ENCODE results near the gene TFDP2.
"Not testable (repeated sequence)": the region's sequence is repeated elsewhere in the genome, so short reads cannot be mapped to it uniquely, and the experiment has no call there.

Gene TFDP2

DNA sequence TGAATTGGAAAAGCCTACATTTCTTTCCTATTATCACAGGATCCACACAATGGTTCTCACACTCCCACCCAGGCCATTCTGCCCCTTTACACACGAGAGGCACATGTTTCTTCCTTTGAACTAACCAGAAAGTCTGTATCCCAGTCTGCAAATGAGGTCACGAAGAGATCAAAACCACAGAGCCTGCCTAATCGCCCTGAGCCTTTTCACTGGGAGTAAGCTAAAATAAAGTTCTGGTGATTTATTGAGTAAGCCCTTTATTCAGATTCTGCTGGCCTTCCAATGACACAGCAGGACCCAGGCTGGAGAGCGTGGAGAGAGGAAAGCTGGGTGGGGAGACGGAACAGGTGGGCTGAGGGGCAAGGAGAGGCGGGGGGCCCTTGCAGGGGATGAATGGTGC, 194.2 kb downstream of the TFDP2 start:
- no peak for DNase-seq

- DNase-seq: no peak
These were observed 196.7 kb downstream of the TFDP2 start for GRCh38 chr3:141952611-141953010.

- no peak for DNase-seq
These were observed 198.5 kb downstream of the TFDP2 start for GRCh38 chr3:141950572-141951493.

DNA sequence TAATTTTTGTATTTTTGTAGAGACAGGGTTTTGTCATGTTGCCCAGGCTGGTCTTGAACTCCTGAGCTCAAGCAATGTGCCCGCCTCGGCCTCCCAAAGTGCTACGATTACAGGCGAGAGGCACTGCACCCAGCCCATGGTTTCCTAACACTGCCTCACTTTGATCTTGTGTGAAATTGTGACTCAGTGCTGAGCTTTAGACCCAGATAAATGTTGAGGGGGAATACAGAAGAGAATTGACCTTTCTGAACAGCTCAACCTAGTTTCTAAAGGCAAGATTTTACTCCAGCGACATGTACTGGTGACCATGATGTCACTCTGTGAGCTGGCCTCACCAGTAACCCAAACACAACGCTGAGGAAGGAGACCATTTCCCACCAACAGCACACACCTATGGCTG, 199.4 kb downstream of the TFDP2 start:
- DNase-seq: no peak

GRCh38 chr3:141949399-141949798, 199.9 kb downstream of the TFDP2 start:
- DNase-seq: no peak

DNA sequence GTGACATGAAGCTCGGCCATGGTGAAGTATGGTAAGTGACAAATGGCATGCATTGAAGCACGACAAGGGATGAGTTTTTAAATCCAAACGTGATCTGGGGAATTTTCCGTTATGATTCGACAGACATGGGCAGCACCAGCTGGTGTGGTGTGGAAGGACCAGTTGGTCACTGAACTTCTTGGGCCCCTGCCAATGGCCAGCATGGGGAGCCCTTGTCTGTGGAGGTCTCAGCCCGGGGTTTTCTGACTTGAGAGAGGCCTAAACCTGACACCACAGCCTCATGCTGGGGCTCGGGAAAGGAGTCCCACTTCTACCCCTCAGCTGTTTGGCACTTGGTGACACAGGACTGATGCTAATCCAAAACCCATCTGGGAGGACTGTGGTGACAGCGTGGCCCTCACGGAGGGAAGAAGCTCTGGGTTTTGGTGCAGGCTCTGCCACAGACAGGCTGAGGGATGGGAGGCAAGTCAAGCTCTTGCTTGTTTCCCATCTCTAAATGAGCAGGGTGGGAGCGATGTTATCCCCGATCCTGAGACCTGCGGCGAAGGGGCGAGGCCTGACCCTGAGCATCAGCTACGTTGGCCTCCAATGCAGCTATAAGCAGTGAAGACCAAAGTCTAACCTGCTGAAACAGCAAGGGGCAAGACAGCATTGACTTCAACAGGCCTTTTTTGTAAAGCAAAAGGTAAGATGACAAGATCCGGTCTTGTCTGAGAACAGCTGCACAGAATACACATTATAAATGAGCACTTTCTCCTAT, 203.4 kb downstream of the TFDP2 start:
- DNase-seq: no peak

DNA sequence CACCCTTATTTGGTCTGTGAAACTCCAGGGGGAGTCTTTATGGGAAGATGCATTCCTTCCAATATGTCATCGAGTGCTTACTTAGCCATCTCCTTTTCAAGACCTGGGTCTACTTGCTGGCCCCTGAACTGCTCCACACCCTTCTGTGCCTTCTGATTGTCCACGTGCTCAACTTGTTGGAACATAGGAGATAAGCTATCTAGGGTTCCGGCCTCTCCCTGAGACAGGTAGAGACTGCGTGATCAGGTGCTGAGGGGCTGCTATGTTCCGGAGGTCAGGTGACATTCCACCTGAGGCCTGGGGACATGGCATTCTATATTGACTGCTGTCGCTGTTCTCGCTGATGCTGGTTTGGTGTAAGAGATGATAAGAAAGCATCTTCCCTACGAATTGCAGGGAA, 207.3 kb downstream of the TFDP2 start:
- no peak for DNase-seq

- no peak for DNase-seq
These were observed 208.3 kb downstream of the TFDP2 start for GRCh38 chr3:141941093-141941492.

DNA sequence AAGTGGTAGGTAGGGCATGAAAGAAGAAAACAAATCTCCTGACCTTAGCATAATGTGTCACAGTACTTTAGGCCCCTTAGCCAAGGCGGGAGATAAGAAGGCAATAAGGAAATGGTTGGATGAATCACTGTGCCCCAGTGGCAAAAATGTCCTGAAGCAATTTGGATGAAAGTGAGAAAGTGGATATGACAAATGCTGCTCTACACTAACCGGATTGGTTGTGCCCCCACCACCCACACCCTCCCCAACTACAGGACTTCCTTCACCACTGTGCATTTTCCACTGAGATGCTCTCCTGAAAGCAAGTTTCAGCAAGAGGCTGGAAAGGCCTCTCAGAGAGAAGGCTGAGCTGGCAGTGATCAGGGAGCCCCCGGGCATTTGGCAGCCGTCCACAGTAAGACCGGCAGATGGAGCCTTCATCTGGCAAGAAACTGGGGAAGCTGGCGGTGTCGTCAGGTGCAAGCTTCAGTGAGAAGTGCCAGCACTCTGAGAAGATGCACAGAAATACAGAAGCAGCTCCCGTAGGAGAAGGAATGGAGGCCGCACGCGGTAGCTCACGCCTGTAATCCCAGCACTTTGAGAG, 209.1 kb downstream of the TFDP2 start:
- no peak for DNase-seq

DNA sequence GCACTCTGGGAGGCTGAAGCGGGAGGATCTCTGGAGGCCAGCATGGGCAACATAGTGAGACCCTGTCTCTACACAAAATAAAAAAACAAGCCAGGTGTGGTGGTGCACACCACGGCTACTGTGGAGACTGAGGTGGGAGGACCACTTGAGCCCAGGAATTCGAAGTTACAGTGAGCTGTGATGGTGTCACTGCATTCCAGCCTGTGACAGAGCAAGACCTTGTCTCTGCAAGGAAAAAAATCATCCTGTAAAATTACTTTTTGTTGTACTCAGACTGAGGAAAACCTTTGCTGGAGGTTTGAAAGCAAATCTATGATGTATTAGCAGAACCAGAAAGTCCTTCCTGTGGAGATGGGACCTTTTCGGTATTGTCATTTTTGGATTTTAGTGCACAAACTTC, 209.6 kb downstream of the TFDP2 start:
- DNase-seq: no peak

- DNase-seq: no peak
These were observed 211.3 kb downstream of the TFDP2 start for GRCh38 chr3:141938011-141938500.

DNA sequence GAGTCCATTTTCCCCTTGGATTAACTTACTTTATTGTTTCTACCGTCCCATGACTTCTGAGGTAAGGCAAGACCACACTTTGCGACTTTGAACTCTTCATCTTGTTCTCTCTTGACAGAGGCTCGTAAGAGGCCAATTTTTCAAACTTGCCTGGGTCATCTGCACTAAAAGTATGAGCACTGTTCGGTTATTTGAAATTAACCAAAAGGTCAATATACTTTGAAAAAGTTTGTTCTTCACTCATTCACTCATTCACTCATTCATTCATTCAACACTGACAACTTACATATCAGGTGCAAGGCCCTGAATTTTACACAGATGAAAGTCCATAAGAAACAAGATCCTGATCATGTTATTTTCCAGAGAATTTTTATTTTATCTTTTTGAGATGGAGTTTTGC, 215.0 kb downstream of the TFDP2 start:
- DNase-seq: no peak

DNA sequence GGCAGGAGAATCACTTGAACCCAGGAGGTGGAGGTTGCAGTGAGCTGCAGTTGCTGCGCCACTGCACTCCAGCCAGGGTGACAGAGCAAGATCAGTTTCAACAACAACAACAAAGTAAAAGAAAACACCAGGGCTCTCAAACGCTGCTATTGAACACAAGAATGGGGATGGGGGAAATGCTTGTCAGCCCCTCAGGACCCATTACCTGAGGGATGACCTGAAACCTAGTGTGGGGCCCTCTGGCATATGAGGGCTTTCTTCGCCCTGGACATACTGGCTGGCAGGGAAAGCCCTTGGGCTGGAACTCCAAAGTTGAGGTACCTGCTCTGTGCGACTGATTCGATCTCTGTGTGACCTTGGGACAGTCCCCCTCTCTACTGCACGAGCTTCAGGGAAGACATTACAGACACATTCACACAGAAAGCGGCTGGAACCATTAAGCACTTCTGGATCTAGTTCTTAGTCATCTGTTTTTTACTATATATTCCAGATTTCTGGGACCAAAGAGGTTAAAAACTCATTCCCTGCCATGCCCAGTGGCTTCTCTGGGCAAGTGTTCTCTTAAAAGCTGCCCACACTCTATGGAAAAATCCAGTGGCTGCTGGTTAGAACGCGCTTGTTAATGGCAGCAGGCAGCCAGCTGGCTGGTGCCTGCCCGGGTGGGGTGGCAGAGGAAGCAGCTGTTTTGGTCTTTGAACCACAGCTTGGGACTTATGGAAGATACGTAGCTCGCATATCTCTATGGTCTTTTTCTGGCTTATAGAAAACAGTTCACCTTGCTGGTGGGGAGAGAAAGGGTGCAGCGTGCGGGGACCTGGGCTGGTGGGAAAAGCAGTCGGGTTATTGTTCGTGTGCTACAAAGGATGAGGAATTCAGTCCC, 215.7 kb downstream of the TFDP2 start:
- no peak for DNase-seq

GRCh38 chr3:141930801-141931200, 218.5 kb downstream of the TFDP2 start:
- no peak for DNase-seq

- DNase-seq: no peak
These were observed 219.9 kb downstream of the TFDP2 start for GRCh38 chr3:141929341-141929995.

DNA sequence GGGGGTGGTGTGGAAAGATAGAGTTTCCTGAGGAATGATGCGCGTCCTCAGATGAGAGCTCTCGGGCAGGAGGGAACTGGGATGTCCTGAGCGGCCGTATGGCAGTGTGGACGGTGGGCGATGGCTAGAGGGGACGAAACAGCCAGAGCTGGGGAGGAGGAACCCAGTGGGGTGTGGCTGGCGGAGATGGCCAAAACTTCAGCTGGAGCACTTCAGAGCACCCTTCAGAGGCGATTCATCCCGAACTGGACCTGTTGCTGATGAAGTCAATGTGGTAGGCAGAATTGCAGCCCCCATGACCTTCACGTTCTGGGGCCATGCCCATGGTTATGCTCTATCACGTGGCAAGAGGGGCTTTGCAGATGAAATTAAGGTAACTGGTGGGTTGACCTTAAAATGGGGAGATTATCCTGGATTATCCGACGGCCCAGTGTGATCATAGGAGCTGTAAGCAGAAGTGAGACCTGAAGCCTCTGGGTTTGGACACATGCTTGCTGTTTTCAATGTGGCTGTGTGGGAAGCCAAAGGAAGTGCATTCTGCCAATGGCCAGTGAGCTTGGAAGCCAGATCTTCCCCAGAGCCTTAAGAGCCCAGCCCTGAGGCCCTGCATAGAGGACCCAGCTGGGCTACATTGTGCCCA, 220.6 kb downstream of the TFDP2 start:
- DNase-seq: no peak

DNA sequence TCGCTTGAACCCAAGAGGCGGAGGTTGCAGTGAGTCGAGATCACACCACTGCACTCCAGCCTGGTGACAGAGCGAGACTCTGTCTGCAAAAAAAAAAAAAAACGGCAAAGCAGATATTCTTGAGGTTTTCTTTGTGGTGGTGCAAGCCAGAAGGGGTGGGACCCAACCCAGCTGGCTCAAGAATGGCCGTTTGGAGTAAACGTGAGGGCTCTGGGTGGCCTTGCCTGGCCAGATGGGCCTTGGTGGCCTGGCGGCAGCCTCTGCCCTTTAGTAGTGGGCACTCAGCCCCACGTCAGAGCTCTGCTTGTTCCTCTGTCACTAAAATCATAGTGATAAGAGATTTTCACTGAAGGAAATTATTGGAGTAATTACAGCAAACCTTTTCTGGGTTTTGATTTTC, 222.4 kb downstream of the TFDP2 start:
- DNase-seq: no peak

- not testable (repeated sequence) for DNase-seq
These were observed 223.7 kb downstream of the TFDP2 start for GRCh38 chr3:141925677-141926076.

GRCh38 chr3:141921316-141921715, 228.0 kb downstream of the TFDP2 start:
- DNase-seq: no peak

GRCh38 chr3:141920701-141921100, 228.6 kb downstream of the TFDP2 start:
- DNase-seq: no peak

DNA sequence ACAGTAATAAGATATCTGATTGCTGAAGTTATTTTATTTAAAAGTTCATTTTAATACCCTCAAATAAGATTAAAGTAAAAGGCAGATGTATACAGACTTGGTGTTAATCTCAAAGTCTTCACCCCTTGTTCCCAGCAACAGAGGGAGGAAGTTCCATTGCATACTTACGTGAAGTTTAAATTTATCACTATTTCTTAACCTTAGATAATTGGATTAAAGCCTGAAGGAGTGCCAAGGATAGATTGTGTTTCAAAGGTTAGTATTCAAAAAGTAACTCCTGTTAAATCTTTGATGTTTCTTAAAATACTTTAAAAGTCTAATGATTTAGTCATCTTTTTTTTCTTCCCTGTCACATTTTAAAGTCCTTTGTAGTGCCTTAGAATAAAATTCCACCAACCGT, 233.6 kb downstream of the TFDP2 start:
- DNase-seq: no peak

GRCh38 chr3:141915016-141915415, 234.3 kb downstream of the TFDP2 start:
- no peak for DNase-seq

Measured in NCI-H526 treated with DMSO at 0.1 percent for 48 hours (cell line).